NCI-H69 (cell line): ENCODE results near the gene SAYSD1.

Source experiments
- DNase-seq: peaks from one replicate; lab custom pipeline; 2025; lab: John Stamatoyannopoulos, UW

Gene SAYSD1

DNA sequence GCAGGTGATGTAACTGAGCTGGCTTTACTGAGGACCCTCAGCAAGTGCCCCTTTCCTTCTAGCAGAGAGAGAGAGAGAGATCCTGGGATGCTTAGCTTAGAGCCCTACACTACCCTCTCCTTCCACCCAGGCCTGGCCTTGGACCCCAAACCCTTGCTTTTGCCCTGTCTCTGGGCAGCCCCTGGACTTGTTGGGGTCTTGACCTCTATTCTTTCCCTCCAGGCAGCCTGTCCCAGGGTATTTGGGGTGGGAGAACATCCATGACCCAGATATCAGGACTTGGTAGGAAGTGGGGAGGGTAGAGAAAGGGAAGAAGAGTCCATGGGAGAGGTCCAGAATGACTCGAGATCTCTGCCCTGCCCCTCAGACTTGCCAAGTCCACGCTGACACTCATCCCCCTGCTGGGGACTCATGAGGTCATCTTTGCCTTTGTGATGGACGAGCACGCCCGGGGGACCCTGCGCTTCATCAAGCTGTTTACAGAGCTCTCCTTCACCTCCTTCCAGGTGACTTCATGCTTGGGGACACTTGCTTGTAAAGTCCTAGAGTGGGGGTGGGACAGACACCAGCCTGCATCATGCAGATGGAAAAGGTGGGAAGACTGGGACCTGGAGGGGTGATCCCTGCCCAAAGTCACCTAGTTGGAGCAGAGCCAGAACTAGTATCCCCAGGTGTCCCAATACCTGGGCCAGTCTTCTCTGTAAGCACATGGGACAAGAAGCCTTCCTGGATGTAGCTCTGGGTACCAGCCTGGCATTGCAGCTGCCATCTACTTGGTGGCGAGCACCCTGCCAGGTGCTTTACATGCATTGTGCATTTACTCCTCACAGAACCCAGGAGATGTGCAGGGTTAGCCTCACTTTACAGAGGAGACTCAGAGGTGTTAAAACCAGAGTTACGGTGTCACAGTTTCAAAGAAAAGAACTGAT is 35.5 kb downstream of the SAYSD1 start:
- no peak for DNase-seq

DNA sequence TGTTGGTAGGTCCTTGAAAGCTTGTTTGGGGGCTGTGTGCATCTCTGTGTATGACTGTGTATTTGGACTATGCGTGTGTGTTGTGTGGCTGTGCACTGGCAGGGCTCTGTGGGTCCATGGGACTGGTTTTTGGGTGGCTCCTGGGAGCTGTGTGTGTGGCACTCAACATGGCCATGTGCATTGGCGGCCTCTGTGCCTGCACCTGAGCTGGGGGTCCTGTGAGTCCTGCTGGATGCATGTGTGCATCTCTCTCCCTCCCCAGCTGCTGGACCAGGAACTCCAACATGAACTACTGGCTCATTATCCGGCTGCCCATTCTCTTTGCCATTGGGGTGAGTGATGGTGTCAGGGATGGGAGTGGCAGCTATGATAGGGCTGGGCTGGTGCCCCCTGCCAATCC is 36.3 kb downstream of the SAYSD1 start:
- no peak for DNase-seq

DNA sequence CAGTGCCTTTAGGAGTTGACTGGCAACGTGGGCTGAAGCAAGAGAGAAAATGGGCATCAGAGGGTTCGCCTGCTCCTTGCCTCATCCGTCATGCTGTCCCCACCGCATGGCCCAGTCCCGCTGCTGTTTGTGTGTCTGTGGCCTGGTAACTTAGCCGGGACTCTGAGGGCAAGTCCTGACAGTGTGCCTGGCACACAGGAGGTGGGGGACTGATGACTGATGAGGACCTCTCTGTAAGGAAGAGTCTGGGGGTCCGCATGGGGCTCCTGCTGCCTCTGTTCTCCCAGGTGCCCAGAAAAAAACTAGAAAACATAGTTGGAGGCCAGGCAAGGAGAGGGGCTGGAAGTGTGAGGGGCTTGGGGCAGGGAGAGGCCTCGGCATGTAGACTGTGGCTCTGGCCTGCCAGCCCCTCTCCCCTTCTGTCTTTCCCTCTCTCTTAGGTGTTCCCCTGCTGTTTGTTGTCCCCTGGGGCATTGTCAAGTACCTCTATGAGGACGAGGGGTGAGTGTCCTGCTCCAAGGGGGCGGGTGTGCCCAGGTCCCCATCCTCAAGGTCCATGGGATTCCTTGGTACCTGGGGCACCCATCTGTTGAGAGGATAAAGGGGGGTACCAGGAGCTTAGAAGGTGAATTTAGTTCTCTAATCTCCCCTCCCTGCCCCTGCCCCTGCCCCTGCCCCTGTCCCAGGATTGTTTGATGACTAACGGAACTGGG is 36.9 kb downstream of the SAYSD1 start:
- no peak for DNase-seq

DNA sequence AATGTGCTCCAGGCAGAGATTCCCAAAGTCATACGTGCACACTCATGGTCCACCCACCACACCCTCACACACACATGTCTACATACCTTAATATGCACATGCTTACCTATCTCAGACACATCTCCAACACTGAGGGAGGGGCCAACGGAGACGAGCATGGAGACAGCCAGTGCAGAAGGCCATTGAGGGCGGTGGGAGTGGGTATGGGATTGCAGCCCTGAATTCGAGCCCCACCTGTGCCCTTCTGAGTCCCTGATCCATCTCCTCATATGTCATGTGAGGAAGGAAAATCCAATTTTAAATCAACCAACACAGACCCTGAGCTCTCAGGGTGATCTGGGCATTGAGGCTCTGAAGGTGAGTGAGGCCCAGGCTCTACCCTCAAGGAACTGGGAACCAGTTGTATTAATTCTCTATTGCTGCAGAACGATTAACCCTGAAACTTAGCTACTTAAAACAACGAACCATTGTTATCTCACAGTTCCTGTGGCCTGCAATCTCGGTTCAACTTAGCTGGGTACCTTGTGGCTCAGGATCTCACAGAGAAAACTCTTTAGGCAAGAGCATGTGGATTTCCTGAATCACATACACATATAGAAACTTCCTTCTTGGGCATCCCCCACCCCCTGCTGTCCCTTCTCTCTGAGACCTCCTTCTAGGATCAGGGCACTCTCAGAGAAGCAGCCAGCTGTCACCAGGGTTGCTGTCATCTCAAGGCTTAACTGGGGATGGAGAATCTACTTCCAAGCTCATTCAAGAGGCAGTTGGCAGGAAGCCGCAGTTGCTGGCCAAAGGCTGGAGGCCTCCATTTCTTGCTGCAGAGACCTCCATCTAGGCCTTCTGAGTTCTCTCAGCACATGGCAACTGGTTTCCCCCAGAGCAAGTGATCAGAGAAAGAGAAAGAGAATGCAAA is 38.1 kb downstream of the SAYSD1 start:
- no peak for DNase-seq

DNA sequence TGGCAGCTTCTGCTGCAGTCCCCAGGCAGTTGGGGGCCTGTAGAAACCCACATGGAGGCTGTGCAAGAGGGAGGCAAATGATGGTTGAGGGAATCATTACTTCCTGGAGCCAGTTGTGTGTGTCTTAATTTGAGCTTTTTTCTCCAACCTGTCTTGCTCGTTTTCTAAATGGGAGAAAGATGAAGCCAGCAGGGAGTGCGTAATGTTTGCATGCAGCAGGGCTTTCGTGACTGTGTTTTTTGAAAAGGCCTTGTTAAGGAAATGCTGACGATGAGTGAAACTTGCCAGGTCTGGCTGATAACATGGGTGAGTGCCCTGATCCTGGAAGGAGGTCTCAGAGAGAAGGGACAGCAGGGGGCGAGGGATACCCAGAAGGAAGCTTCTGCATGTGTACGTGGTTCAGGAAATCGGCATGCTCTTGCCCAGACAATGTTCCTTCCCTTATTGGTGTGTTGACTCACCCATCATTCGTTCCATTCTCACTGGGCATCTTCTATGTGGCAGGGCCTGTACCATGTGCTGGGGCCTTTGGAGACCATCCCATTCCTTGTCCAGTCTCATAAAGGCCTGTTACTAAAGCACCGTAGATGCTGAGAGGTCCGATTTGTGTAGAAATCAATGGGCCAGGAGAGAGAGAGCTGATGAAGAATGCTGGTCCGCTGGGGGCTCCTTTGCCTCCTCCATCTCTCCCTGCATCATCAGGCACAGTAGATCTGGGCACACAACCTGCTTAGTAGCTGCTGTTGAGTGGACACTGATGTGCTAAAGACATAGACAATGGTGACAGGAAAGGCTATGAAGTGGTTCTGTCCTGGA is 39.0 kb downstream of the SAYSD1 start:
- no peak for DNase-seq

DNA sequence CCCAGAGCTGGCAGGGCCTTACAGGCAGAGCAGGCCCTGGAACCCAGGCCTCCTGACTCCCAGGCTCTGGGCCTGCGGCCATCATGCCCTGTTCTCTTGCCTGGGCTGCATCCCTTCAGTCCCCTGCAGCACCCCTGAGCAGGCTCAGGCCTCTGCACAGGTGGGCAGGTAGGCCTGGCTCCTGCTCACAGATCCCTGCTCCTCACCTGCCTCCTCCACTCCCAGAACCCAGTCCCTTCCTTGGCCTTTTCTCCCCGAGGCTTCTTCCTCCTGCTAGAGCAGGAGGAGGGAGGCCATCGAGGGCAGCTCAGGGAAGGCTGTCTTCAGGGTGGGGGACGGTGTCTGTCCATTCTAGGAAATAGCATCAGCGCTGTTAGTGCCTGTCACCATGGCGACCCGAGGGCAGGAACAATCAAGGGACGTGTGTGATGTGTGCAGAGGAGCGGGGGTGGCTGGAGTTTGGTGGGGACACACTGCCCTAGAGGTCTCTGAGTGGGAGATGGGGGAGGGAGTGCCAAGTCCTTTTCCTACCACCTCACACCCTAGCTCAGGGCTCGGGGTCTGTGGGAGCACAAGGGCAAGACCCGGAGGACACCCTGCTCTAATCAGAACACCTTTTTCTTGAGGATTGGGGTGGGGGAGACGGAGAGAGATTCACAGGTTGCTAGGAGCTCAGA is 39.8 kb downstream of the SAYSD1 start:
- DNase-seq = no peak

DNA sequence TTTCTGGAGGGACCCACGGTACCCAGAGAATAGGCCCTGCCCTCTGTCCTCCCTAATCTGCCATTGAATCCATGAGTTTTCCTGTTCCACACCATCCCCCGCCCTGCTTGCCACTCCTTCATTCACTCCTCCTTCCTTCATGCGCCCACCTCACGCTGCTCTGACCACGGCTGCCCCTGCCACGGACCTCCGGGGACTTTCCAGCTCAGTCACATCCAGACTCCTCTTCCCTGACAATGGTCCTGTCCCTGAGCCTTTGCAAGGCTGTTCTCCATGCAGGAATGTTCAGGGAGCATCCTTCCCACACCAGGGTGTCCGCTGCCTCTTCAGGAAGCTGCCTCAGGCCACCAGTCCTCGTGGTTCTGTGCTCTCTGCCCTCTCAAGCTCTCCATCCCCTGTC is 40.5 kb downstream of the SAYSD1 start:
- no peak for DNase-seq

DNA sequence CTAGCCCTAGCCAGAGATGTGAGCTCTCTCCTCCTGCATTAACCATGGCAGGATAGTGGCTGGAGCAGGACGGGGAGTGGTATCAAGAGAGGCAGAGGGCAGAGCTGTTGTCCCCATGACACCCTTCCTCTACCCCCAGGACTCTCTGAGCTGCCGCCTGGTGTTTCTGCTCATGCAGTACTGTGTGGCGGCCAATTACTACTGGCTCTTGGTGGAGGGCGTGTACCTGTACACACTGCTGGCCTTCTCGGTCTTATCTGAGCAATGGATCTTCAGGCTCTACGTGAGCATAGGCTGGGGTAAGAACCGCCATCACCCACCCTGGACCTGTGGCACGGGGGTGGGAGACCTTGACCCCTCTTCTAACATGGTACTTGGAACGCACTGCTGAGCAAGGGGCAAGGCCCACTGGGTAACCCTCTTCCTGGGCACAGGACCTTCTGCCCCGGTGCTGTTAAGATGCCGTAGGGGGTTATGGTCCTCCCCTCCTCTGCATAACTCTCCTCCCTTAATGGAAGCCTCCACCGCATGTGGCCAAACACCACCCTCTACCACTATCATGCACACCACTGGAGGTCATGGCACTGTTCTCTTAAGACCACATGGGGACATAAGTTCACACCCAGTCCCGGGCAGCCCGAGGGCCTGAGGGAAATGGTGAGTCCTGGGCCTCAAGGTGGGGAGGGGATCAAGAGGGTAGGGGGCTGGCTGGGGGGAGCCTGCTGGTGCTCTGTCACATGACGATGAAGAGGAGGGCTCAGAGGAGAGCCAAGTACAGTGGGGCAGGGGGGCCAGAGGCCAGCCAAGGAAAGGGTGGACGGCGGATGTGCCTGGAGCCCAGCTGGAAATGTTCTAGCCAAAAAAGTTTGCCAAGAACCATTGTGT is 41.3 kb downstream of the SAYSD1 start:
- no peak for DNase-seq

DNA sequence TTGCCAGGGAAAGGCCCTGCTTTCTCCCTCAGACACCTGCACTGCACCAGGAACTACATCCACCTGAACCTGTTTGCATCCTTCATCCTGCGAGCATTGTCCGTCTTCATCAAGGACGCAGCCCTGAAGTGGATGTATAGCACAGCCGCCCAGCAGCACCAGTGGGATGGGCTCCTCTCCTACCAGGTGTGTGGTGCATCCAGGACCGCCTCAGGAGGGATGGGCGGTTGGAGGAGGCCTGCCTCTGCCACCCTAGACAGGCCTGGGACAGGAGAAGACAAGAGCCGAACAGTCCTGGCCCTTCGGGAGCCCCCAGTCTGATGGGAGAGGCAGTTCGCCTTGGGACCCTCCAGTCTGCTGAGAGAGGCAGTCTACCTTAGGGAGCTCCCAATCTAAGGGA is 42.2 kb downstream of the SAYSD1 start:
- DNase-seq = no peak

DNA sequence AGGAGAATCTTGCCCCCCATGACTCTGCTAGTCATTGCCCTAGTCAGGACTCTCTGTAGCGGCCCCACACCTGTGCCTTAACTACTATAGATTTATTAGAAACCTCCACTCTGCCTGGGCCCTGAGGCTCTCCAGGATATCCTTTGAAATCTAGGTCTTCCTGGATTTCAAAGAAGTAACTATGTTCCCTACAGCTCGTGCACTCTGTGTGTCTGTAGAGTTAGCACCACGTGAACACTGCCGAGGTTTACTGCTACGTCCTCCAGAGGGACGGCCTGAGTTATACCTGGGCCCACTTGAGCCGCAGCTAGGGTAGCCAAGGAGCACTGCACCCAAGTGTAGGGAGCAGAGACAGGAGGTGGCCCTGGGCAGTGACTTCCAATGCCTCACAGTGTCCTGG is 46.6 kb downstream of the SAYSD1 start:
- no peak for DNase-seq

DNA sequence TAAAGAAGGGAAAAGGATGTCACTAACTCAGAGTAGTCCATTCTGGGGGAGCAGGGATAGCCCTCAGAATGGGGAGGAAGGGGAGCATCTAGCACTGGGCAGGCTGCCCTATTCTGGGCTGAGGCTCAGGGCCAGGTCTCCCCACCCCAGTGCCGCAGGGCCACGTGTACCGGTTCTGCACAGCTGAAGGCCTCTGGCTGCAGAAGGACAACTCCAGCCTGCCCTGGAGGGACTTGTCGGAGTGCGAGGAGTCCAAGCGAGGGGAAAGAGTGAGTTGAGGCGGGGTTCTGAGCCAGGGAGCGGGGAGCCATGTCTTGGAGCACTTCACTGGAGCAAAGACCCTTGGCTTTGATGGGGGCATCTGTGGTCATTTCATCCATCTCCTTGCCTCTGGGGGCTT is 49.4 kb downstream of the SAYSD1 start:
- DNase-seq = no peak

DNA sequence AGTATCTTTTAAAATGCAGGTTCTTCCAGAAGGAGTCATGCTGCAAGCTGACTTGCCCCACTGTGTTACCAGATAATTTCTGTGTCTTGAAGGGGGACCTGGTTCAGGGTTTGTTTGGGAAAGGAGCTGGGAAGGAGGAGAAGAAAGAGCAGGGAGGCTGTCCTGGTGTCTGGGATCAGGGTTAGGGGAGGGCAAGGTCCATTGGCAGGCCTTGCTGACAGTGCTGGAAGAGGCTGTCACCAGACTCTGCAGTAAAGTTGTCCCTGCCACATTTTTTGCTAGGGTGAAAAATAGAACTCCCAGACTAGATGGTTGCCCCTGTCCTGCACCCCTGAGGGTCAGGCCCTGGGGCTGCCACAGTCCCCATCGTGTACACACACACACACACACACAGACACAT is 51.5 kb downstream of the SAYSD1 start:
- no peak for DNase-seq

DNA sequence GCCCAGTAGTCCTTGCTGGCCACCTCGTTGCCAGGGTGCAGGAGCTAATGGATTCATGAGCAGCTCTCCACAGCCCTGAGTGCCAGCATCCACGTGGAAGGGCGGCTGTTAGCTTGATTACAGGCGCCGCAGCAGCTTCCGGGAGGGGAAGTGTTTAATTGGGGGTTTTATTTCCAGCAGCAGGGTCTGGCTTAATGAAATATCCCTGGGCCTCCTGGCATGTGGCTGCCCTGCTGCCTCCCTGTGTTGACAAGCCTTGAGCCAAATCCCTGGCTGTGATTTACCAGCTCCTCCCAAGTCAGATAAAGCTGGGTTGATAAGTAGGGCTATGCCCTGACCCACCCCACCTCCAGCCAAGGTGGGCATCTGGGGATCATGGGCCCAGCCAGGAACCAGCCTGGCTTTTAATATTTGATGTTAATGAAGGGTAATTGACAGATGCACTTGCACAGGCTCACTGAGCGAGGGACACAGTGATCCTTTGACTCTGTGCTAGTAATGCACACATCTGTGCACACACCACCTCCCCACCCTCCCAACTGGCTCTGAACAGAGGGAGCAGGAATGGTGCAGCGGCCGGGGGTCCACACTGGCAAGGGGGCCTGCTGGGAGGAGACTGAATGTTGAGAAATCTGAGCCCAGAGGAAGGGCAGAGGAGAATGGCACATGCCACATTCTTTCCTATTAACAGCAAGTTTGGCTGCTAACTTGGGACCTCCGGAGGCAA is 52.8 kb downstream of the SAYSD1 start:
- DNase-seq = peak; percentile 73

DNA sequence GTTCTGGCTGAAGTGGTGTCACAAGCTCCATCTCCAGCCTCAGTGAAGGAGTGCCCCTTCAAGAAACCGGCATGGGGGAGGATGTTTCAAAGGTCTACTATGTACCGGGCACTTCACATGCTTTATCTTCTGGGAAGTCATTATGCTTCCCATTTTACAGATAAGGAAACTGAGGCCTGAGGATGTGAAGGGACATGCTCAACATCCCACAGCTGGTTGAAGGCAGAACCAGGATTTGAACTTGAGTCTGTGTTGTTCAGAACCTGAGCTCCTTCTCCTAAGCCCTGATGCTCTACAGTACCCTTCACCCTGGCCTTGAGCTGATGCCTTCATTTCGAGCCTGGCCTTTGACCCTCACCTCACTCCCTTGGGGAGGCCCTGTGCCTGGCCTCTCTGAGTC is 53.4 kb downstream of the SAYSD1 start:
- DNase-seq = no peak

DNA sequence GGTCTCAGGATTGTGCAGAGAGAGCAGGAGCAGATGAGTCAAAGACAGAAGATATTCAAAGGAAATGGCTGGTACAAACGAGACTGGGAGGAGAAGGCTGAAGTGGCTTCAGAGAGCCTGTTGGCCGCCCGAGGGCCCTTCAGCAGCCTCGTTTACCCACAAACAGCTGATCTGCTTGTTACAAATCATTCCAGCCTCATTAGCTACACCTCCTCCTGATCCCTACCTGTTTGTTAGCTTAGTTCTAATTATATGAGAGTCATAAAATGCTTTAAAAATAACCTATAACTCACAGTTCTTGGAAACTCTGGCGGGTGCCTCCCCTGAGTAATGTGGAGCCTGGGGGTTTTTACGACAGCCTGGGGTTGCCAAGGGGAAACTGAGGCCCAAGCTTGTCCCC is 53.8 kb downstream of the SAYSD1 start:
- peak; percentile 19 for DNase-seq

DNA sequence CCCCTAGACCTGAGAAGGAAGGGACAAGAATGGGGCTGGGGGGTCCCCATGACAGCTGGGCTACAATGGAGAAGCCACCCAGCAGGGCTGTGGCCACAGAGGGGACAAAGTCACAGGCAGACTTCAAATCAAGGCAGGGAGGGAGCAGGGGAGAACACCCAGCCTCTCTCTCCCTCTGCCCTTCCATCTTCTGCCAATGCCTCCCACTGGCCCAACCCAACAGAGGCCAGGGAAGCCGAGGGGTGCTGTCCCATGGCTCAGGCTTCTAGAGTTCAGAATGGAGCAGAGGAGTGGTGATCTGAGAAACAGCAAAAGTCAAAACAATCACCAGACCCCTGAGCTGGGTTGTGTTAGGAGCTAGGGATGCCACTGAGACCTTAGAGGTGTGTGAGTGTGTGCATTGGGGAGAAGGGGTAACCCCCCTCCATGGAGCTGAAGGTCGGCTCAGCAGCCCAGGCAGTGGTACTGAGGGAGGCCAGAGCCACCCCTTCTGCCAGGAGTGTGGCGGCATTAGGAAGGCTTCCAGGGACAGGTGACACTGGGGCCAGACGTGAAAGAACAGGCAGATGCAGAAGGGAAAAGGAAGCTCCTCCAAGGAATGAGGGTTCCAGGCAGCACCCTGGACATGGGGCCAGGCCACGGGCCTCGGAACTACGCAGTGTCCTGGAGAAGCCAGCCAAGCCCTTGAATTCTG is 54.4 kb downstream of the SAYSD1 start:
- DNase-seq = no peak

DNA sequence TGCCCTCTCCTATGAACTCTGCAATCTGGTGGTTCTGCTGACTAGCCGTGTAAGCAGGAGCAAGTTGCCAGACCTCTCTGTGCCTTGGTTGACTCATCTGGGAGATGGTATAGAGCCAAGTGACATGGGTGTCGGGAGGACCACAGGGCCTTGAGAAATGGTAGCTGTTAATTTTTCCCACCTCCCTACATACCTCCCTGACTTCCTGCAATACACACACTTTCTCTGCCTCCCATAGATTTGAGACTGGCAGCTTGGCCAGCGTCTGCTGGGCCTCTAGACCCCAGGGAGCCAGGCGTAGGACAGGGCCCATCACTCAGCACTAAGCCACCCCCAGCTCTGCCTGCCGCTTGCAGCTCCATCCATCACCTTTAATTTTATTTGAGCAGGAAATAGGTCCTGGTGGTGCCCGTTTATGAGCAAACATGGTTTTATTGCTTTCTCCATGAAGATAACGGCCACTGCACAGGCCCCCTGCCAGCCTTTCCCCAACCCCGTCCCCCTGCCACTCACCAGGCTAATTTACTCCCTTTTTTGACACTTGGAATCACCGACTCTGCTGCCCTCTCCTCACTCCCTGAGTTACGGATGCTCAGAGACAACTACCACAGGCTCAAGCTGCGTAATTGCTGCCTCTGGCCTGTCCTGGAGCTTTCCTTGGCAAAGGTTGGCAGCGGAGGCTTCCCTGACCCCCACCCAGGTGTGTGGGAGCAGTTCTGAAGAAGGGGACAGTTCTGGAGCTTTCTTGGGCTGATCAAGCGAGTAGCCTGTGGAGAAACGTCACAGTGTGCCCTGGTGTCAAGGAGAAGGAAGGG is 55.3 kb downstream of the SAYSD1 start:
- peak; percentile 71 for DNase-seq
